Upper lobe of right lung (tissue), 1 donor: ENCODE data around the gene SIPA1L3. TPM values are rescaled to one million over a fixed set of nuclear protein-coding genes. Genes with fewer than 3 reads are reported as not detected.

ENCODE experiments used
- ATAC-seq: fragments of 200-7000 bp; cut with Tn5 transposase; one replicate; pipeline ENCODE4 v1.9.1; 2020; ENCODE audit warnings: mild to moderate bottlenecking, moderate library complexity
- DNase-seq: peaks from one replicate; pipeline ENCODE4 v3.0.0-alpha.2; 2020
- H3K27ac ChIP-seq: fragments of 200-600 bp; one replicate; pipeline ENCODE4 v1.8.0; 2022
- H3K27me3 ChIP-seq: fragments of 200-600 bp; one replicate; pipeline ENCODE4 v1.8.0; 2022; ENCODE audit warnings: mild to moderate bottlenecking
- H3K36me3 ChIP-seq: fragments of 200-600 bp; one replicate; pipeline ENCODE4 v1.8.0; 2022
- H3K4me1 ChIP-seq: fragments of 200-600 bp; one replicate; pipeline ENCODE4 v1.8.0; 2022
- H3K4me3 ChIP-seq: fragments of 200-600 bp; one replicate; pipeline ENCODE4 v1.8.0; 2022; ENCODE audit warnings: mild to moderate bottlenecking
- H3K9me3 ChIP-seq: fragments of 200-600 bp; one replicate; pipeline ENCODE4 v1.8.0; 2022
- intact Hi-C: fragments of 100-400 bp; cut with DNase I; formaldehyde crosslinking; loops from one replicate; pipeline ENCODE4 v1.11.0; 2022
- total RNA-seq: library from RNA; stranded (reverse); fragmentation: NEBNext Ultra II Directional; extraction: Animal tissue kit (Norgen Biotek cat#: 25700); gene quantifications from one replicate; pipeline ENCODE4 v1.2.1, GENCODE V29; 2021
- TF ChIP-seq, protein P1 (sequence below): fragments of 200-600 bp; IDR thresholded peaks from one replicate; pipeline ENCODE4 v1.8.0; 2022; ENCODE audit warnings: antibody characterized with exemption
- donor health status: DM: no; HTN: yes; CAD: no; lungs with severe emphysema.

Gene SIPA1L3
- total RNA-seq, 1 donor from 2014 or later: 66.3 TPM

DNA sequence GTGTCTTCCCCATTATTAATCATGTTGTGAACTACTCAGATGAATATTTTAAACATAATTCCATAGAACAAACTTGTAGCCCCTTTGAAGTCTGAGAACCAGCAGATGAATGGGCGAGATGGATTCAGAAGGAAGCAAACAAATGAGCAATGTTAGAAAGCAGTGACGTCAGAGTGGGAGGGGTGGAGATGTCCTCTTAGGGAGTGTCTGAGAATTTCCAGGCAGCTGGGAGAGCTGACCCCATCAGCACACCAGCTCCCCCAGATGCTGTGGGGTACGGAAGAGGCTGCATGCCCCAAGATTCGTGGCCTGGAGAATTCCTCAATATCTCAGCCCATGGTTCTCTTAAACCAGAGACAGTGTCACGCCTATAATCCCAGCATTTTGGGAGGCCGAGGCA is 248.4 kb downstream of the SIPA1L3 start:
- intact Hi-C loops: no loop called here
- H3K36me3 ChIP-seq: peaks cover 38% of the 10 kb centered on the region
- H3K27ac ChIP-seq: no peak overlapping the region
- no peaks in the 10 kb centered on the region for H3K27me3 ChIP-seq
- DNase-seq (no peak), ATAC-seq (no peak)
- no peaks in the 10 kb centered on the region for H3K4me1 ChIP-seq
- H3K9me3 ChIP-seq: no peaks in the 10 kb centered on the region
- TF ChIP-seq, protein P1, sequence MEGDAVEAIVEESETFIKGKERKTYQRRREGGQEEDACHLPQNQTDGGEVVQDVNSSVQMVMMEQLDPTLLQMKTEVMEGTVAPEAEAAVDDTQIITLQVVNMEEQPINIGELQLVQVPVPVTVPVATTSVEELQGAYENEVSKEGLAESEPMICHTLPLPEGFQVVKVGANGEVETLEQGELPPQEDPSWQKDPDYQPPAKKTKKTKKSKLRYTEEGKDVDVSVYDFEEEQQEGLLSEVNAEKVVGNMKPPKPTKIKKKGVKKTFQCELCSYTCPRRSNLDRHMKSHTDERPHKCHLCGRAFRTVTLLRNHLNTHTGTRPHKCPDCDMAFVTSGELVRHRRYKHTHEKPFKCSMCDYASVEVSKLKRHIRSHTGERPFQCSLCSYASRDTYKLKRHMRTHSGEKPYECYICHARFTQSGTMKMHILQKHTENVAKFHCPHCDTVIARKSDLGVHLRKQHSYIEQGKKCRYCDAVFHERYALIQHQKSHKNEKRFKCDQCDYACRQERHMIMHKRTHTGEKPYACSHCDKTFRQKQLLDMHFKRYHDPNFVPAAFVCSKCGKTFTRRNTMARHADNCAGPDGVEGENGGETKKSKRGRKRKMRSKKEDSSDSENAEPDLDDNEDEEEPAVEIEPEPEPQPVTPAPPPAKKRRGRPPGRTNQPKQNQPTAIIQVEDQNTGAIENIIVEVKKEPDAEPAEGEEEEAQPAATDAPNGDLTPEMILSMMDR: no peak
- no peak overlapping the region for H3K4me3 ChIP-seq

DNA sequence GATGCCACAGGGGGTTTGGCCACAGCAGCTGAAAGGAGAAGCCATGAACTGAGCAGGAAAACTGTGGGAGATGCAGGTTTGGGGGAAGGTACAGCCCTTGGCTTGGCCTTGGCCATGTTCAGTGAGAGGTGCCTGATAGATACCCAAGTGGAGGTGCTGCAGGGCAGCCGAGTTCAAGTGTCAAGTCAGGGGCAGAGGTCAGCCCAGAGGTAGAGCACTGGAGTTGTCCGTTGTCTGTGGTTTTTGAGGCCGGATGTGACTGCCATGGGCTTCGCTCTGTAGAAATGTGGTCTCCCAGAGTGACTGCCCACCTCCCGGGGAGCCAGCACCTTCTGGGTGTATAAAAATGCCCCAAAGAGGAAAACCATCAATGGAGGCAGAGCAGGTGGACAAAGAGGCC is 251.7 kb downstream of the SIPA1L3 start:
- peaks cover 6% of the 10 kb centered on the region for H3K9me3 ChIP-seq
- peaks cover 24% of the 10 kb centered on the region for H3K36me3 ChIP-seq
- ATAC-seq (no peak), DNase-seq (no peak)
- intact Hi-C loops: no loop called here
- no peak overlapping the region for H3K27ac ChIP-seq
- H3K4me1 ChIP-seq: no peaks in the 10 kb centered on the region
- no peaks in the 10 kb centered on the region for H3K27me3 ChIP-seq
- TF ChIP-seq, protein P1: no peak
- no peak overlapping the region for H3K4me3 ChIP-seq

DNA sequence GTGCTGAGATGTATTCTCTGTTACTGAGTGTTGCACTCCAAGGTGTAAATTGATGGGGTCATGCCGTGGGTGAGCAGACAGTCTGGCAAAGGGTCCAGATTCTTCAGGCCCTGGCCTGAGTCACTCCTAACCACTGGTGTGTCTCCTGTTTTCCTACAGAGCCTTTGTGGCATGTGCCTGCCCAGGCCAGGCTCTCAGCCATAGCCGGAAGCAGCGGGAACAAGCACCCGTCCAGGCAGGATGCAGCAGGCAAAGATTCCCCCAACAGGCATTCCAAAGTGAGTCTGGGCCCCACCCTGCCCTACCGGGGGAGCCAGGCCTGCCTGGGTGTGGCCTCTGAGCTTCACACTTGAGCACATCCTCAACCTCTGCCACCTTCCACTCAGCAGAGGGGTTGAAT is 255.1 kb downstream of the SIPA1L3 start:
- TF ChIP-seq, protein P1: no peak

DNA sequence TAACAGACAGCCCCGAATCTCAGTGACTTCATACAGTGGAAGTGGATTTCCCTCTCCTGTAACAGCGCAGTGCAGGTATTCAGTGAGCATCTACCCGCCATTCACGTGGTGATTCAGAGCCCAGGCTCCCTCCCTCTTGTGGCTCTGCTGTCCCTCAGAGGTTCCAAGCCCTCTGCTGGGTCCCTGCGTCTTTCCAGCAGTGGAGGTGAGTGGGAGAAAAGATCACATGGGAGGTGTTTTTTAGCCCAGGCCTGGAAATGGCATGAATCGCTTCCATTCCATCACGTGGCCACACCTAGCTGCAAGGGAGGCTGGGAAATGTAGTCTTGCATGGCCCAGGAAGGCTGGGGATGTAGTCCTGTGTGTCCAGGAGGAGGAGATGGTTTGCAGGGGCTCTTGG is 255.6 kb downstream of the SIPA1L3 start:
- Histone ChIP-seq H3K4me1 (no peaks in the 10 kb centered on the region), H3K36me3 (peaks cover 45% of the 10 kb centered on the region), H3K27ac (no peak overlapping the region), H3K4me3 (no peak overlapping the region), H3K27me3 (no peaks in the 10 kb centered on the region), H3K9me3 (peaks cover 6% of the 10 kb centered on the region)
- no peak for DNase-seq
- ATAC-seq: no peak
- TF ChIP-seq, protein P1: no peak
- intact Hi-C loops: no loop called here

More for the DNA sequence above, 255.1 kb downstream of the SIPA1L3 start:
- Histone ChIP-seq H3K4me3 (no peak overlapping the region), H3K9me3 (peaks cover 6% of the 10 kb centered on the region), H3K27me3 (no peaks in the 10 kb centered on the region), H3K36me3 (peaks cover 43% of the 10 kb centered on the region), H3K4me1 (no peaks in the 10 kb centered on the region), H3K27ac (no peak overlapping the region)
- no peak for ATAC-seq
- intact Hi-C loops: no loop called here
- no peak for DNase-seq

DNA sequence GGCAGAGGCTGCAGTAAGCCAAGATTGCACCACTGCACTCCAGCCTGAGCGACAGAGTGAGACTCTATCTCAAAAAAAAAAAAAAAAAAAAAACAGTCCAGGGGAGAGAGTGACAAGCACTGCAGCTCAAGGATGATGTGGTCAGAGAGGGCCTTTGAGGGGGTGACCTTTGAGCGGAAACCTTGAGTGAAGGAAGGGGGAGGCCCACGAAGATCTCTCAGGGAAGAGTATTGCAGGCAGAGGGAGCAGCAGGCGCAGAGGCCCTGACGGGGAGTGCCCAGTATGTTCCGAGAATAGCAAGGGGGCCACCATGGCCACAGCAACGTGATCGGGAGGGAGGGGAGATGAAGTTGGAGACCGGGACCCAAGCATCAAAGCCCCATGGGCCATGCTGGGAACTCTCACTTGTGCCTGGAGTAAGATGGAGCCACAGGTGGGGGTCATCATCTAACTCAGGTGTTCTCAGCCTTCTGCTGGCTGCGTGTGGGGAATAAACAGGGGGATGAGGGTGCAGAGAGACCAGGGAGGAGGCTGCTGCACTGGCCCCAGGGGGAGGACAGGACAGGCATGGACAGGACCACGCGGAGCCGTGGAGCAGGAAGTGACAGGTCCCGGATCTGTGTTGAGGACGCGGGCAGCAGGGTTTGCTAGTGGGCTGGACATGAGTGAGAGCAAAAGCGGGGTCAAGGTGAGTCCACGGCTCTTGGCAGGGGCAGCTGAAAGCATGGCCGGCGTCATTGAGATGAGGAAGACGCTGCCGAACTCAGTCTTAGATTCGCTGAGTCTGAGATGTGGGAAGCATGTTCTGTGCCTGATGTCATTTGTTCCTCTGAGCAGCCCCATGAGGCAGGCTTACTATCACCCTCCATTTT is 256.6 kb downstream of the SIPA1L3 start:
- Histone ChIP-seq H3K4me1 (no peaks in the 10 kb centered on the region), H3K27me3 (no peaks in the 10 kb centered on the region), H3K4me3 (no peak overlapping the region), H3K36me3 (peaks cover 51% of the 10 kb centered on the region), H3K9me3 (peaks cover 6% of the 10 kb centered on the region), H3K27ac (no peak overlapping the region)
- ATAC-seq: no peak
- TF ChIP-seq, protein P1: no peak
- no peak for DNase-seq
- intact Hi-C loops: no loop called here
